ENCODE measurements around the gene SIDT2. TPM values are rescaled to one million over a fixed set of nuclear protein-coding genes. Genes with fewer than 3 reads are reported as not detected.

SIDT2 gene
- total and polyA plus RNA-seq, 2 of the 4 experiments (the other 2 are of a cell fraction) = 7.3 to 30.3 TPM

DNA sequence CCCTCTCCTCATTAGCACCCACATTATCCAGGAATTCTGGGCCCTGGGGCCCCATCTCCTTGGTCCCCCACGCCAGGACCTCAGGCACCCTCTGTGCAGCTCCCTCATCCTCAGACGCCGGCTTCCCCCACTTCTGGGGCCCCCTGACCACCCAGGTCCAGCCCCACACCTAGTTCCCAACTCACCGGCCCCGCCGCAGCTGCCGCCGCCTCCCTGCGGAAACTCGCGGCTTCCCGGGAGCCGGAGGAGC is 53.2 kb downstream of the SIDT2 start, which contains the start of gene PCSK7:
Gene PCSK7 (minus strand): TSS at position 232 of the 250 bp plus-strand sequence. CDS start 2,229 bp downstream, outside the sequence.
- intact Hi-C loops (cut with micrococcal nuclease) (loop anchor here (1.0 to 10.0 kb wide), 2 partner anchors 85 to 393 kb away; partner anchors contain the start of gene BACE1), in situ Hi-C loops (cut with MboI; ENCODE audit: low sequenced_read_pairs) (loop anchor here (5.0 kb wide), 1 partner anchor 444 kb away; the partner anchor contains the start of gene ZPR1), dilution Hi-C loops (cut with HindIII; ENCODE audit: low sequenced_read_pairs, unreplicated experiment) (no loop called here)
- Histone ChIP-seq H3K27me3 (ENCODE audit: control insufficient read depth, insufficient read depth, low read length) (no peaks in the 10 kb centered on the region), H3K79me1 (ENCODE audit: low read depth in 1 of 2, low read length in 2 of 2) (peaks cover 30 to 52% of the 10 kb centered on the region in 2 experiments), H2AK9ac (replicated peaks; ENCODE audit: low read depth, low read length, poor library complexity) (peak within 1 kb of the TSS; percentile 96), H4K8ac (ENCODE audit: low read depth in 2 of 2, low read length in 2 of 2) (peak within 1 kb of the TSS; percentile 82 to 99), H4K5ac (ENCODE audit: low read depth, low read length) (peak within 1 kb of the TSS; percentile 91), H2BK15ac (ENCODE audit: low read depth, low read length) (peak within 1 kb of the TSS; percentile 89; the same call in 1 of the 3 replicates), H3K4me3 (ENCODE audit: insufficient read depth, low read depth, low read length) (peak within 1 kb of the TSS; percentile 99), H3K9me1 (ENCODE audit: insufficient read depth, low read length) (no peaks in the 10 kb centered on the region), H2BK120ac (ENCODE audit: low read depth, low read length) (peak within 1 kb of the TSS; percentile 75), H3K9ac (ENCODE audit: low read depth, low read length) (peak within 1 kb of the TSS; percentile 96), H4K91ac (ENCODE audit: insufficient read depth, low read depth, low read length) (peak within 1 kb of the TSS; percentile 81), H3K36me3 (ENCODE audit: control insufficient read depth, insufficient read depth, low read length) (peaks cover 25% of the 10 kb centered on the region), H3K18ac (ENCODE audit: low read depth, low read length) (peak within 1 kb of the TSS; percentile 69), H4K20me1 (ENCODE audit: insufficient read depth, low read length) (no peaks in the 10 kb centered on the region; the same call in 1 of the 2 replicates), H3K4me2 (ENCODE audit: low read depth, low read length) (peak within 1 kb of the TSS; percentile 95), H2AK5ac (ENCODE audit: low read depth, low read length) (peak within 1 kb of the TSS; percentile 90), H3K27ac (ENCODE audit: insufficient read depth, low read length) (peak within 1 kb of the TSS; percentile 98), H3K56ac (ENCODE audit: extremely low read depth, insufficient read depth, low read length) (peak within 1 kb of the TSS; percentile 90), H3K4me1 (ENCODE audit: control insufficient read depth, insufficient read depth, low read length) (peaks cover 7% of the 10 kb centered on the region), H2BK20ac (ENCODE audit: low read depth, low read length) (no peak within 1 kb of the TSS), H3K14ac (replicated peaks; ENCODE audit: low read depth, low read length) (peak within 1 kb of the TSS; percentile 92), H2AFZ (replicated peaks; ENCODE audit: low read length, poor library complexity) (peak within 1 kb of the TSS; percentile 93), H3K23ac (ENCODE audit: low read depth, low read length) (peak within 1 kb of the TSS; percentile 92), H3K9me3 (ENCODE audit: control insufficient read depth, insufficient read depth, low read length) (no peaks in the 10 kb centered on the region), H3K4ac (ENCODE audit: low read depth, low read length) (peak within 1 kb of the TSS; percentile 90), H2BK5ac (ENCODE audit: low read depth, low read length, poor library complexity, severe bottlenecking) (peak within 1 kb of the TSS; percentile 68)
- 0% methylated on average over 2 of the region's 13 CpGs; no CpG with 5 or more reads in 1 of the 2 experiments for WGBS, 2 experiments (ENCODE audit: extremely low coverage in 2 of 2, insufficient read length in 1 of 2)
- POLR2A ChIA-PET (ENCODE audit: unreplicated experiment) = no interaction called here
- no TSS peak for BruUV-seq (replicated peaks)
- TF ChIP-seq MXI1 (IDR thresholded peaks at IDR 0.05; ENCODE audit: borderline replicate concordance, low read depth, low read length) (peak; percentile 75; the same call in 1 of the 2 replicates), RFX5 (IDR thresholded peaks at IDR 0.05; ENCODE audit: low read depth, low read length) (0 out of 2 replicates have a peak, but pooled peaks have one; percentile 65)
- TF ChIP-seq, protein P1, sequence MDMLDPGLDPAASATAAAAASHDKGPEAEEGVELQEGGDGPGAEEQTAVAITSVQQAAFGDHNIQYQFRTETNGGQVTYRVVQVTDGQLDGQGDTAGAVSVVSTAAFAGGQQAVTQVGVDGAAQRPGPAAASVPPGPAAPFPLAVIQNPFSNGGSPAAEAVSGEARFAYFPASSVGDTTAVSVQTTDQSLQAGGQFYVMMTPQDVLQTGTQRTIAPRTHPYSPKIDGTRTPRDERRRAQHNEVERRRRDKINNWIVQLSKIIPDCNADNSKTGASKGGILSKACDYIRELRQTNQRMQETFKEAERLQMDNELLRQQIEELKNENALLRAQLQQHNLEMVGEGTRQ (IDR thresholded peaks at IDR 0.05; ENCODE audit: low read depth, low read length) = no peak
- TF ChIP-seq, protein P2, sequence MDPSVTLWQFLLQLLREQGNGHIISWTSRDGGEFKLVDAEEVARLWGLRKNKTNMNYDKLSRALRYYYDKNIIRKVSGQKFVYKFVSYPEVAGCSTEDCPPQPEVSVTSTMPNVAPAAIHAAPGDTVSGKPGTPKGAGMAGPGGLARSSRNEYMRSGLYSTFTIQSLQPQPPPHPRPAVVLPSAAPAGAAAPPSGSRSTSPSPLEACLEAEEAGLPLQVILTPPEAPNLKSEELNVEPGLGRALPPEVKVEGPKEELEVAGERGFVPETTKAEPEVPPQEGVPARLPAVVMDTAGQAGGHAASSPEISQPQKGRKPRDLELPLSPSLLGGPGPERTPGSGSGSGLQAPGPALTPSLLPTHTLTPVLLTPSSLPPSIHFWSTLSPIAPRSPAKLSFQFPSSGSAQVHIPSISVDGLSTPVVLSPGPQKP (IDR thresholded peaks at IDR 0.05; ENCODE audit: borderline replicate concordance, low read depth, low read length) = no peak
- DNase-seq (no peak), ATAC-seq (ENCODE audit: low read depth) (no peak)
- CTCF ChIA-PET = interaction anchor here (0.6 kb wide), 1 partner anchor 33 kb away, joined by 3 read pairs; no protein-coding TSS in a partner anchor
